GM23248 (cell line): Measurements from ENCODE around the gene EVC. TPM values are rescaled to one million over a fixed set of nuclear protein-coding genes. Genes with fewer than 3 reads are reported as not detected.

ENCODE experiments used
- DNase-seq: peaks from one replicate; pipeline ENCODE4 v3.0.0-alpha.2; 2015
- H2AFZ ChIP-seq: fragments of 200-600 bp; sonication (generic); 2 replicates; pipeline ENCODE4 v1.6.1; 2016; ENCODE audit warnings: antibody characterized with exemption
- H3F3A ChIP-seq: fragments of 200-600 bp; sonication (generic); 2 replicates; pipeline ENCODE4 v1.6.1; 2016; ENCODE audit warnings: mild to moderate bottlenecking, antibody characterized with exemption, mixed run types; ENCODE audit not compliant: insufficient read depth
- H3K27ac ChIP-seq: fragments of 200-600 bp; sonication (generic); 2 replicates; pipeline ENCODE4 v1.5.1; 2016; ENCODE audit warnings: mild to moderate bottlenecking
- H3K27me3 ChIP-seq: fragments of 200-600 bp; sonication (generic); replicated peaks from 2 replicates; pipeline ENCODE4 v1.6.1; 2016; ENCODE audit warnings: mild to moderate bottlenecking; ENCODE audit not compliant: insufficient read depth
- H3K36me3 ChIP-seq: fragments of 200-600 bp; sonication (generic); 2 replicates; pipeline ENCODE4 v1.6.1; 2016; ENCODE audit warnings: low read depth, mild to moderate bottlenecking
- H3K4me1 ChIP-seq: fragments of 200-600 bp; sonication (generic); 2 replicates; pipeline ENCODE4 v1.6.1; 2016; ENCODE audit warnings: mild to moderate bottlenecking; ENCODE audit not compliant: insufficient read depth
- H3K4me2 ChIP-seq: fragments of 200-600 bp; sonication (generic); one replicate; pipeline ENCODE4 v1.6.1; 2016; ENCODE audit warnings: mild to moderate bottlenecking; ENCODE audit not compliant: unreplicated experiment
- H3K4me3 ChIP-seq: fragments of 200-600 bp; sonication (generic); 2 replicates; pipeline ENCODE4 v1.5.1; 2016; ENCODE audit warnings: mild to moderate bottlenecking
- H3K79me2 ChIP-seq: fragments of 200-600 bp; sonication (generic); 2 replicates; pipeline ENCODE4 v1.6.1; 2016; ENCODE audit warnings: mild to moderate bottlenecking; ENCODE audit not compliant: insufficient read depth
- H3K9ac ChIP-seq: fragments of 200-600 bp; sonication (generic); 2 replicates; pipeline ENCODE4 v1.6.1; 2016; ENCODE audit warnings: mild to moderate bottlenecking
- H3K9me2 ChIP-seq: fragments of 200-600 bp; sonication (generic); 2 replicates; pipeline ENCODE4 v1.6.1; 2016; ENCODE audit warnings: mixed run types, mild to moderate bottlenecking, moderate library complexity; ENCODE audit not compliant: insufficient read depth
- H3K9me3 ChIP-seq: fragments of 200-600 bp; sonication (generic); one replicate; pipeline ENCODE4 v1.6.1; 2017; ENCODE audit warnings: low read depth
- H4K20me1 ChIP-seq: fragments of 200-600 bp; sonication (generic); 2 replicates; pipeline ENCODE4 v1.6.0; 2016; ENCODE audit not compliant: insufficient read depth
- EZH2 ChIP-seq: fragments of 200-600 bp; sonication (generic); IDR thresholded peaks from 2 replicates; pipeline ENCODE4 v1.6.1; 2018; ENCODE audit warnings: antibody characterized with exemption, mild to moderate bottlenecking; ENCODE audit not compliant: insufficient read depth, poor library complexity, severe bottlenecking
- EZH2phosphoT487 ChIP-seq: fragments of 200-600 bp; sonication (generic); IDR thresholded peaks from 2 replicates; pipeline ENCODE4 v1.6.1; 2018; ENCODE audit warnings: antibody characterized with exemption, moderate library complexity, mild to moderate bottlenecking, low read depth; ENCODE audit not compliant: insufficient read depth
- WGBS, 2 experiments: methylation state at CpG; one replicate each; pipeline ENCODE4 v1.1.6; 2015 to 2017; ENCODE audit warnings: low lambda C conversion rate in 2 of 2, low coverage in 1 of 2; ENCODE audit errors: missing lambda C conversion rate in 2 of 2; 5-methylcytosine and 5-hydroxymethylcytosine counted together
- in situ Hi-C: fragments of 300-500 bp; cut with MboI; formaldehyde crosslinking; loops from 2 replicates; pipeline ENCODE4 v1.15.0; 2020
- polyA plus RNA-seq: library from polyadenylated mRNA; unstranded; fragments of >200 nt; fragmentation: Nextera tagmentation; extraction: Ambion mirVana; gene quantifications from 2 replicates; pipeline ENCODE4 v1.2.1, GENCODE V29; 2016
- total RNA-seq: library from RNA; depleted of rRNA; stranded (reverse); fragments of >200 nt; shearing (Covaris generic); gene quantifications from 2 replicates; pipeline ENCODE4 v1.2.3, GENCODE V29; 2014

Gene EVC
- total and polyA plus RNA-seq, 2 experiments from 2014 or later: 4.0 to 56.2 TPM

DNA sequence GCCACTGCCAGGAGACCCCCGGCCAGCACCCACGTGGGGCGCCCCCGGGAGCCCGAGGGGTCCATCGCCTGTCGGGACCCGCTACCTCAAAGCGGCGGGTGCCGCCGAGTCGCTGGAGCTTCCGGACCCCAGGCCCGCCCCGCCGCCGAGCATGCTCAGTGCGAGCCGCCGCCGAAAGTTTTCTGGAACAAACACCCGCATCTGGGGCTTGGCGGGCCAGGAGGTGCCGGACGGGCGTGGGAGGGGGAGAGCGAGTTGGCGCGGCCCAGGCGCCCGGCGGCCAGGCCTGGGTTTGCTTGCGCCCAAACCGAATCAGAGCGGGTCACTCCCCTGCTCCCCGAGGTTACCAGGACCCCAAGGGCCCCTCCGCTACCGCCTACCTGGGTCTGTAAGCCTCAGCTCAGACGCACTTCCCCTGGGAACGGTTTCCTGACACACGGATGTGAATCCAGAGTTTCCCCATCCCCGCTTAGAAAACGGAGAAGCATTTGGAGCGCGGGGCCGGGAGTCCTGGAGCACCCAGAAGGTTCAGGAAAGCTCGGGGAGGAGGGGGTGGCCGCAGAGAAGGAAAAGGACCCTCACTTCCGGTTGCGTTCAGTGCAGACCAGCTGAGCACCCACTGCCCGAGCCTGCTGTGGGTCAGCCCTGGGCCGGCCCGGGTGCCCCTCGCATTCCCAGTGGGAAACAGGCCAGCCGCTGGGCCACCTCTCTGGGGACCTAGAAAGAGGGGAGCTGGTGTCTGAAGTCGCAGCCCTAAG lies 2.4 kb upstream of the EVC start, which contains the start of gene EVC2:
Gene EVC2 (minus strand): TSS at position 111 of the 758 bp plus-strand sequence. CDS start 46 bp downstream, at position 65.
- Histone ChIP-seq H3K9ac (peak within 1 kb of the TSS; percentile 90), H3F3A (peaks cover 34% of the 10 kb centered on the region), H2AFZ (peak within 1 kb of the TSS; percentile 86), H3K27ac (peak within 1 kb of the TSS; percentile 85), H3K9me3 (no peaks in the 10 kb centered on the region), H3K27me3 (no peaks in the 10 kb centered on the region), H3K4me1 (peaks cover 41% of the 10 kb centered on the region), H3K36me3 (no peaks in the 10 kb centered on the region), H3K9me2 (no peaks in the 10 kb centered on the region), H3K4me2 (peak within 1 kb of the TSS; percentile 86), H3K4me3 (peak within 1 kb of the TSS; percentile 76), H3K79me2 (peaks cover 49% of the 10 kb centered on the region), H4K20me1 (no peaks in the 10 kb centered on the region)
- DNase-seq: peak; percentile 87
- TF ChIP-seq EZH2phosphoT487 (no peak), EZH2 (no peak)
- 7 to 8% methylated on average over 39 to 43 of the region's 57 CpGs for WGBS, 2 experiments
- in situ Hi-C loops: no loop called here

DNA sequence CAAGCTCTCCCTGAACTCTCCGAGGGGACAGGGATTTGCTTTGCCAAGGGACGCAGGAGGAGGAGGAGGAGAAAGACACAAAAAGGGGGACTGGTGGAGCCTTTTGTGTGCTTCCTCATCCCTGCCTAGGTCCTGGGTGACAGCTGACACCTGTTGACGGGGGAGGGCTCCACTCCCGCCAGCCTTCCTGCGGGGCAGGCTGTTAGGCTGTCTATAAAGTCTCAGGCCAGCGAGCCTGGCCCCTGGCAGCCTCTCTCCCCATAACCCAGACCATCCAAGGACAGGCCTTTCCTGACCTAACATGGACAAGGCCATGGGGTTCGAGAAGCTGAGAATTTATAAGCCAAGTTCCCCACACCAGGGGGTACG lies 1.8 kb upstream of the EVC start:
- H3K4me3 ChIP-seq: no peak overlapping the region
- H3K9me2 ChIP-seq: no peaks in the 10 kb centered on the region
- H3K27ac ChIP-seq: peak overlapping the region; percentile 85; the same call in 1 of the 2 replicates
- H3K4me1 ChIP-seq: peaks cover 41% of the 10 kb centered on the region
- H3K36me3 ChIP-seq: peaks cover 3% of the 10 kb centered on the region; the same call in 1 of the 2 replicates
- WGBS, 2 experiments: 77 to 83% methylated on average over 8 of the region's 8 CpGs
- H3K9ac ChIP-seq: peak overlapping the region; percentile 90
- peak overlapping the region; percentile 86 for H2AFZ ChIP-seq
- DNase-seq: no peak
- H3F3A ChIP-seq: peaks cover 34% of the 10 kb centered on the region
- no peaks in the 10 kb centered on the region for H3K27me3 ChIP-seq
- in situ Hi-C loops: no loop called here
- H3K4me2 ChIP-seq: no peak overlapping the region
- H4K20me1 ChIP-seq: no peaks in the 10 kb centered on the region
- peaks cover 50% of the 10 kb centered on the region for H3K79me2 ChIP-seq
- TF ChIP-seq EZH2 (no peak), EZH2phosphoT487 (no peak)
- H3K9me3 ChIP-seq: no peaks in the 10 kb centered on the region

DNA sequence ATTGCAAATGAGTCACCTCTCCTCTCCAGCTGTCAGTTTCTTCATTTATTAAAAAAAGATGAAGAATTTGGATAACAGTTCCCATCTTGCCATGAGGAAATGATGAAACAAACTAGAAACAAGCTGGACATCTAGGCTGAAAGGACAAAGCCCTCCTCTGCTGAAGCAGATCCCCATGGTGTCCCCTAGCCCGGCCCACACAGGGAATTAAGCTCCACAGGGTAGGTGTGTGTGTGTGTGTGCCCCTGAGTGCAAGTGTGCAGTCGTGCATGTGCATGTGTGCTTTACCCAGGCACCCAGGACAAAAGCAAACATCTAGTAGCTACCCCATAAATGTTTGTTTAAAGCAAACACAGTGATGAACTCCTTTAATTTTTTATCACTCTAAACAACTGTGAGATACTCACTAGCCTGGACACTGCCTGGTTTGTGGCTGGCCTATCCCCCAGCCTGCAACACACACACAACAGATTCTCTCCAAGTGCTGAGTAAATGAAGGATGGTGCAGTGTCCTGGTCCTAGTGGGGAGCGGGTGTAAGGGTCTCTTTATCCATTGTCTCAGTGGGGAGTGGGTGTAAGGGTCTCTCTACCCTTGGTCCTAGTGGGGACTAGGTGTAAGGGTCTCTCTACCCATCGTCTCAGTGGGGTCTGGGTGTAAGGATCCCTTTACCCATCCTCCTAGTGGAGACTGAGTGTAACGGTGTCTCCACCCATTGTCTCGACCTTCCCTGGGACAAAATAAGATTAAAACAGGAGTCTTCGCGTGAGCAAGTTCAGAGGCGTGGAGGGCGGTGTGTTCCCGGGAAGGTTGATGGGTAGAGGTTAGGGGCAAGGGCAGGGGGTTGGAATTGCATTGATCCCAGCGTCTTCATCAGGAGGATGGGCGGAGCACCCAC lies 688 bp upstream of the EVC start:
- DNase-seq: peak; percentile 69
- Histone ChIP-seq H2AFZ (peak overlapping the region; percentile 87), H3K27me3 (no peaks in the 10 kb centered on the region), H4K20me1 (no peaks in the 10 kb centered on the region), H3K9me2 (no peaks in the 10 kb centered on the region), H3K4me2 (peak overlapping the region; percentile 92), H3K27ac (peak overlapping the region; percentile 85), H3K9me3 (no peaks in the 10 kb centered on the region), H3K9ac (peak overlapping the region; percentile 84), H3K4me3 (peak overlapping the region; percentile 71), H3K4me1 (peaks cover 34% of the 10 kb centered on the region), H3F3A (peaks cover 34% of the 10 kb centered on the region), H3K36me3 (peaks cover 13% of the 10 kb centered on the region; the same call in 1 of the 2 replicates), H3K79me2 (peaks cover 53% of the 10 kb centered on the region)
- TF ChIP-seq EZH2phosphoT487 (no peak), EZH2 (no peak)
- in situ Hi-C loops: no loop called here
- WGBS, 2 experiments: 5 to 6% methylated on average over 13 of the region's 13 CpGs

DNA sequence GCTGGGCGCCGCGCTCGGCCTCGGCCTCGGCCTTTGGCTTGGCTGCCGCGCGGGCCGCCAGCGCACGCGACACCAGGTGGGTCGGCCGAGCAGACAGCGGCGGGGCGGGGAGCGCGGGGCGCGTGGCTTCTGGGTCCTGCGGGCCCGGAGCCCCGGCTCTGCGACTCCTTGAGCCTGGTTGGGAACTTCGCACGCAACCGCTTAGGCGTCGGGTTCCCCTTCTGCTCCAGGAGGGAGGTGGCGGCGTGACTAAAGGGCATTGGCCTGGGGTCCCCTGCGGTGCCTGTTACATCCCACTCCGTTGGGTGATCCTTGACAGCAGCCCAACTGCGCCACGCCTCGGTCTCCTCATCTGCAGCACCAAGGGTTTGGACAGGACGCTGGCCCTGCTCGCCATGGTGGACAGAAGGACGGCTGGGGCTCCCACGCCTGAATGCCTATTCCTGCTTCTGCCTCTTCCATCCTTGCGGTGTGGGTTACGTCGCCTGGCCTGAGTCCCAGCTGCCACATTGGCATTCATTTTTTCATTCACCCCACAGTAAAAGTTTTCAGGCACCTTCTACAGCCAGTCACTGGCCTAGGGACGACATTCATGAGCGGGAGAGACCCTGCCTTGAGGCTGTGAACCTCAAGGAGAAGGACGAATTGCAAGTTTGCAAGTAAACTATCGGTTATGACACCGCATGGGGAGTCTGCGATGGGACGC lies 631 bp downstream of the EVC start:
- WGBS, 2 experiments: 8 to 9% methylated on average over 30 to 40 of the region's 52 CpGs
- Histone ChIP-seq H3K36me3 (peaks cover 14% of the 10 kb centered on the region; the same call in 1 of the 2 replicates), H3K4me2 (peak overlapping the region; percentile 90), H3K79me2 (peaks cover 64% of the 10 kb centered on the region), H4K20me1 (peaks cover 7% of the 10 kb centered on the region; the same call in 1 of the 2 replicates), H3K9me2 (no peaks in the 10 kb centered on the region), H3K27me3 (no peaks in the 10 kb centered on the region), H3F3A (peaks cover 34% of the 10 kb centered on the region), H2AFZ (peak overlapping the region; percentile 18), H3K27ac (peak overlapping the region; percentile 85), H3K4me3 (peak overlapping the region; percentile 71), H3K4me1 (peaks cover 34% of the 10 kb centered on the region), H3K9ac (peak overlapping the region; percentile 84), H3K9me3 (no peaks in the 10 kb centered on the region)
- TF ChIP-seq EZH2phosphoT487 (no peak), EZH2 (no peak)
- in situ Hi-C loops: no loop called here
- DNase-seq: peak; percentile 87
